Non-pigmented ciliary epithelial cell (primary cell): ENCODE results near the gene ITK.

Source experiments
- DNase-seq: peaks from one replicate; pipeline ENCODE4 v3.0.0-alpha.2; 2010; ENCODE audit warnings: low read depth

Gene ITK

DNA sequence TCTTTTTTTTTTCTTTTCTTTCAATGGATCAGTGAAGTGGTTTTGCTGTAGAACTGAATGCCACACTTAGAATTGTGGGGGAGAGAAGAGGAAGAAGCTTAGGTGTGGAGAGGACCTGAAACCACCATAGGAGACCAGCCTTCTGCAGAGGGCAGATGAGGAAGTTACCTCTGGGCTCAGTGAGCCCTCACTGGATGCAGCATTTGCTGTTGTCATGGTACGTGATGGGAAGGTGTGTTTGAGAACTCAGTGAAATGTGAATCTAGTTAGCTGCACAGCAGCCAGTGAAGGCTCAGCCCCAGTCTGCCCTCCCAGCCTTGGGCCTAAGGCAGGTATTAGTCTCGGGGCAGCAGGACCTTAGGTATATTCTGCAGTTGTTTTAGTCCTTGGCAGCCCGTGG, 102.8 kb downstream of the ITK start:
- no peak for DNase-seq

DNA sequence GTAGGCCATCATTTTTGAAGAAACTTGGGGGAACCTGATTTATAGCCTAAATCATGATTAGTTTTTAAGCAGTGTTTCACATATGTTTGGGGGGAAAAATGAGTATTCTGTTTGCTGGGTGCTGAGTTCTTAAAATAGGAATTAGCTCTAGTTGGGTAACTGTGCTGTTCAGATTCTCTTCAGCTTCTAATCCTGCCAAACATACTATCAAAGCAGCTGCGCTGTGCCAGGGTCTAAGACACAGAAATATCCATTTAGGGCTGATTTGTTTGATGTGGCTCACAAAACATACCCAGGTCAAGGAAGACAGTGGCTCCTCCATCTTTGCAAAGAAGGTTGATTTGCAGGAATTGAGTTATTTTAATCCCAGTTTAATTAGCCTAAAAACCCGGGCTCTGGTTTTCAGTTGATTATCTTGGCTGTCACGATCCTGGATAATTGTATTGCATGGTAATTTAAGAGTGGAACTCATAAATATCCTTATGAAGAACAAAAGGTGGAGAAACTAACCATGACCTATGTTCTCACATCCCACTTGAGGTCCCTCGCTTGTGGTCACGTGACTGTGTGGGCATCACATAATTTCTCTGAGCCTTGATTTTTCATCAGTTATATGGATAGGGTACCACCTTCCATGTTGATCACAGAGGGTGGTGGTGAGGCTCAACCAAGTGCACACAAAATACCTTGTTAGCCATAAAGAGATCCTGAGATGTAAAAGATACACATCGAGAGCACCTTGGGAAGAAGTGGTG, 104.0 kb downstream of the ITK start:
- no peak for DNase-seq

DNA sequence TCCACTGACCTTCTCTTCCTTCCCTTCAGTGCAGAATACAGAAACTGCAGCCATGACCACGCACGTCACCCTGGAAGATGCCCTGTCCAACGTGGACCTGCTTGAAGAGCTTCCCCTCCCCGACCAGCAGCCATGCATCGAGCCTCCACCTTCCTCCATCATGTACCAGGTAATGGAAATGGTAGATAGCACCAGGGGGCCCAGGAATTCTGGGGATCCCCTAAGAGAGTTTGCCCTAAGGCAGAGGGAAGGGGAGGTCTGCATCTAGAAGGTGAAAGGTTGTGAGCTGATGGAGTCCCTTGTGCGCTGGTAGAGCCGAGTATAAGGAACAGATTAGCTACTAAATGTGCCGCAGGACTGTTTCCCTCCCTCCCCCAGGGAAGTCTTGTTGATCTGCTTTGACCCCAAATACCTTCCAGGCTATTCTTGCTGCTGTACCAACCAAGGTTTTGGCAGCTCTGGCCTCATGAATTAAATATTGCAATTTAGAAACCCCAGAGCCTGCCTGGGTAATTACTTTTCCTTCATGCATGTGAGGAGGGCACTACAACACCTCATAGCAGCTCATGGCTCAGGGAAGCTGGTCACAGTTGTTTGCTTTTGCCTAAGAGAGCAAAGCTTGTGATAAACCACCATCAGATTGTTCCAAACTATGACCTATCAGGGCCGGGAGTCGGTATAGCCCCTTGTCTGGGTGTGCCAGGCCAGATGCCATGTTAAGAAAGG, 104.8 kb downstream of the ITK start:
- DNase-seq, result no peak

DNA sequence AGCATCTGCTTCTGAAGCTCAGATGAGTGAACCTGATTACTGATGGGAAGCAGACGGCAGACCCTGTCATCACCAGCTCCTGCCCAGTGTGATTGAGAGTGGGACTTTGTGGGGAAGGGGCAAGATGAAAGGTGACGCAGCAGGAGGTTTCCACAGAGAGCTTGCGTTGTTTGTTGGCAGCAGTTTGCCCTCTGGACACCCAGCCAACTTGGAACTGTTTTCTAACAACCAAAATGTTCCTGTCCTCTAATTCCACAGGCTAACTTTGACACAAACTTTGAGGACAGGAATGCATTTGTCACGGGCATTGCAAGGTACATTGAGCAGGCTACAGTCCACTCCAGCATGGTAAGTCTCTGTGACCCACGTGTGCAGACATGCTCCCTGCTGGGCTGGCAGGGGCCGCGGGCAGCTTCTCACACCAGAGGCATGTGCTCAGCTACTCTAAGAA, 106.1 kb downstream of the ITK start:
- no peak for DNase-seq

DNA sequence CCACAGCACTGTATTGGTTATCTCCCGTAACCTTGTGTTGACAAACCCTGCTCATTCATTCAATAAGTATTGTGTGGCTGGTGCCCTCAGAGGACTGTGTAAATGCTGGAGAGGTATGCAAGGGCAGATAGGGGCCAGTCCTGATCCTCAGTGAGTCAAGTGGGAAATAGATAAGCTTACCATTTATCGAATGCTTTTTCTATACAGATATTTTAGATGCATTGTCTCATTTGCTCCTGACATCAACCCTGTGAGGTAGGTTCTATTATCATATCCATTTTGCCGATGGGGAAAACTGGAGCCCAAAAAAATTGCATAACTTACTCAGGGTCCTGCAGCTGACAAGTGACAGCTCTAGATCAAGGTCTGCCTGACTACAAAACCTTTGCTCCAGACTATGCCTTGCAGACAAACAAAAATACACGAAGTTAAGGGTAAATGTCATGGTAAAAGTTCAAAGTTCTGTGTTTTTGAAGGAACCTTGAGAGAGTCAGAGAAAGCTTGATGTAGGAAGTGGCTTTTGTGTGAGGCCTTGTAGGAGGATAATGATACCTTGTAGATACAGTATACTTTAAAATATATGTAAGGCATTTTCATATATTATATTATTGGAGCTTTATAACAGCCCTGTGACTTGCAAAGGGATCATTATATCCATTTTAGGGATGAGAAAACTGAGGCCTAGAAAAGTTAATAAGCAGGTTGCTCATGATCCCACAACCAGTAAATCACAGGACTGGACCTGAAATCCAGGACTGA, 107.9 kb downstream of the ITK start:
- DNase-seq, result no peak

DNA sequence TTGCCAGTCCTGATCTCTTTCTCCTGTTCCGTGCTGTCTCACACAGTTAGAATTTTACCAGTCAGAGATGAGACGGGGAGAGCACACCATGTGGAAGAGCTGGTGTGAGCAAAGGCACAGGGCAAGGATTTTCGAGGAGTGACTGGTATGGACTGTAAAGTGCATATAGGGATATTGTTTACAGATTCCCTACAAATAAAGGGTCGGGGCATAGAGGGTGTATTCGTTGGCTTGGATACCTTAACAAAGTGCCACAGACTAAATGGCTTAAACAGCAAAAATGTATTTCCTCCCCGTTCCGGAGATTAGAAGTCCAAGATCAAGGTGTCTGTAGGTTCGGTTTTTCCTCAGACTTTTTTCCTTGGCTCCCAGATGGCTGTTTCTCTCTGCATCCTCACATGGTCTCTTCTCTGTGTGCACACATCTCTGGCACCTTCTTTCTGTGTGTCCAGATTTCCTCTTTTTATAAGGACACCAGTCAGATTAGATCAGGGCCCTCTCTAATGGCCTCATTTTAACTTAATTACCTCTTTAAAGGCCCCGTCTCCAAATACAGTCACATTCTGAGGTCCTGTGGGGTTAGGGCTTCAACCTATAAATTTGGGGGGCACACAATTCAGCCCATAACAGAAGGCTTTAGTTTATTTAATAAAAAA, 108.7 kb downstream of the ITK start:
- no peak for DNase-seq

DNA sequence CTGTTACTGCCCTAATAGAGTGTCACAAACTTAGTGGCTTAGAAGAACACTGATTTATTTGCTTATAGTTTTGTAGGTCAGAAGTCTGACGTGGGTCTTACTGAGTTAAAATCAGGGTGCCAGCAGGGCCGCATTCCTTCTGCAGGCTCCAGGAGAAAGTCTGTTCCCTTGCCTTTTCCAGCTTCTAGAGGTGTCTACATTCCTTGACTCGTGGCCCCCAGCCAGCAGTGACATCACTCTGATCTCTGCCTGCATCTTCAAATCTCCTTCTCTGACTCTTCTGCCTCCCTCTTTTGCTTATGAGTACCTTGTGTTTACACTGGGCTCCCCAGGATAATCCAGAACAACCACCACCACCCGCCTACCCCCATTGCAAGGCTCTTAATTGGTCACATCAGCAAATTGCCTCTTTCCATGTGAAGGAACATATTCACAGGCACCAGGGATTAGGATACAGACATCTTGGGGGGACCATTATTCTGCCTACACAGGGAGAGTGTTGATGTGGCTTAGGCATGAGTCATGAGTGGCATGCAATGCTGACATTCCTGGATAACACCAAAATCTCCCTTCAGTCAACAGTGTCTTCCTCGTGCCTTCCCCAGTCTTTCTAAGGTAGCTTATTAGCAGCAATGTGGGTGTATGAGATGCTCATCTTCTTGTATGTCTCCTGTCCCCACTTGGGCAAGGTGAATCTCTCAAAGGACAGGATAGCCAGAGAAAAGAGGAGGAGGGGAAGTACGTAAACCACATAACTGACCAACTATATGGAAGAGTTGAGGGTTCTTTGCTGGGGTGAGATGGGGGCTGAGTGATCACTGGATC, 109.7 kb downstream of the ITK start:
- peak; percentile 31 for DNase-seq

DNA sequence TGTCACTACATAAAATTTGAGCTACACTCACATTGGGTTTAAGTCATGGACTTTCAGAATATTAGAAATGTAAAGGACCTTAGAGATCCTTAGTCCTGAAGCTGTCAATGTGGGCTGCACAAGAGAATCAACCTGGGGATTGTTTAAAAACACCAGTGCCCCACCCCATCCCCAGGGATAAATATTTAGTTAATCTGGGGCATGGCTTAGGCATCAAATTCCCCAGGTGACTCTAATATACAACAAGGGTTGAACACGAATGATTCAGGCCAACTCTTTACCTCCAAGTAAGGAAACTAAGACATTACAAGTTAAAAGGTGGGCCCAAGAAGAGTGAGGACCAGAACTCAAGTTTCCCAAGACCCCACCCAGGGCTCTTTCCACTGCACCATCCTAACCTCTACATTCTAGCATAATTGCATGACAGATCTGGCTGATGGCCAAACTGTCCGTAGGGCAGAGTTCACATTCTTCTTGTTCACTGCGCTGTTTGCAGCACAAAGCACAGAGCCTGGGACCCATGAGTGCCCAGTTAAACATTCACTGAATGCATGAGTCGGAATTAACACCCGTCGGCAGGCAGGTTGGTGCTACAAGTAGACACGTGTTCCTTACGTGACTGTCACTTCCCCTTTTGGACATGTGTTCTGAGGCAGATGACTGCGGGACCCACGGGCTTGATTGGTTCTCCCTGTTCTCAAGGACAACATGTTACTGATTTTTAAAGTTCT, 110.5 kb downstream of the ITK start:
- no peak for DNase-seq

DNA sequence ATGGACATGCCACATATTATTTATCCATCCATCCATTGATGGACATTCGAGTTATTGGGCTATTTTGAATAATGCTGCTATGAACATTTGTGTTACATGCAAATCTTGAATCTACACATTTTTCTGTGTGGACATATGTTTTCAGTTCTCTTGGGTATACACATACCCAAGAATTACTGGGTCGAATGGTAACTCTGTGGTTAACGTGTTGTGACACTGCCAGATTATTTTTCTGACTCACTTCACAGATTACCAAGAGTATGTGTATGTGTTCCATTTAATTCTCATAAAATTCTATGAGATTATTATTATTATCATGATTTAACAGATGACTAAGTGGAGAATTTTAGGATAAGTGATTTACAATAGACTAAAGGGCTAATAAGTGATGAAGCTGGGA, 112.0 kb downstream of the ITK start:
- DNase-seq, result no peak

DNA sequence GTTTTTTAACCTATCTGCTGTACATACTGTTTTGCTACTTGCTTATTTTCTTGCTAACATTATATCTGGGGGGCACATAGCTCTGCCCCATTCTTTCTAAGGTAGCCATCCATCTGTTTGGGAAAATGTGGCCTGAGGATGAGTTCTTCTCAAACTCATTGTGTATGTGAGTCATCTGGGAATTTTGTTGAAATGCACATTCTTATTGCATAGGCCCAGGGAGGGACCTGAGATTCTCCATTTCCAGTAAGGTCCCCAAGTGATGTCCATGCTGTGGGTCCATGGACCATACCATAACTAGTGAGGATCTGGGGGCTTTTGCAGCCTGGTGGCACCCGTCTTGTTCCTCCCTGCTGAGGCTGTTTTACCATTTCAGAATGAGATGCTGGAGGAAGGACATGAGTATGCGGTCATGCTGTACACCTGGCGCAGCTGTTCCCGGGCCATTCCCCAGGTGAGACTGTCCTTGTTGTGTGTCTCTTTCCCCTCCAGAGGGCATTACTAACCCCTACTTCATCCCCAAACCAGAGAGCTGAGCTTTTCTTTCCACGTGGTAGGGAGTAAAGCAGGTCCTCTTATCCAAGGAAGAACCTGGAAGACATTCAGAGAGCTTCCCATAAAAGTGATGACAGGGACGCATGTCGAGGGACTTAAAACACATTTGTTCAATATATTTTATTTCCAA, 113.9 kb downstream of the ITK start:
- DNase-seq, result no peak

DNA sequence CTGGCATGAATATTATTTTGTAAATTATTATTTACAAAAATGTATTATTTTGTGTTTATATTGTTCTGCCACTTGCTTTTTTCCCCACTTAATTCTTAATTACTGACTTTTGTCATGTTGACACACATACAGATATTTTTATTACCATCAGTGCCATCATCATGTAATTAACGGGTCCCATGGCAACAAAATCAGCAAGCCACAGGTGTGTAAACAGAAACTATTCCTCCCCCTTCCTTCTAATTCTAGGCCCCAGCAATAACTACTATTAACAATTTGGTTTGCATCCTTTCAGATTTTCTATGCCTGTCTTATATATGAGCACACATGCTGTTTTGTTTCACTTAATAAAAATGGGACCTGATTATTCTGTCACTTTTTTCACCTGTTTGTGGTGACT, 114.6 kb downstream of the ITK start:
- no peak for DNase-seq

DNA sequence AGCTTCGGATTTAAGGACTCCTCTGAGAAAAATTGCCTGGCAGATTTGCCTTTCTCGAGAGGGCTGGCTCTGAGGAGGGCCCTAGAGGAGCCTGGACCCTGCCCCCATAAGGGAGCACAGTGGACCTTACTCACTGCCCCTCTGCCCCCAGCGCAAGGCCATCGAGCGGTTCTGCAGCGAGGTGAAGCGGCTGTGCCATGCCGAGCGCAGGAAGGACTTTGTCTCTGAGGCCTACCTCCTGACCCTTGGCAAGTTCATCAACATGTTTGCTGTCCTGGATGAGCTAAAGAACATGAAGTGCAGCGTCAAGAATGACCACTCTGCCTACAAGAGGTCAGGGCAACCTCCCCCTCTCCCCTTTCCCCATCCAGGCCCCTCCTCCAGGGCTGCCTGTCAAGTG, 119.9 kb downstream of the ITK start:
- DNase-seq, result no peak

DNA sequence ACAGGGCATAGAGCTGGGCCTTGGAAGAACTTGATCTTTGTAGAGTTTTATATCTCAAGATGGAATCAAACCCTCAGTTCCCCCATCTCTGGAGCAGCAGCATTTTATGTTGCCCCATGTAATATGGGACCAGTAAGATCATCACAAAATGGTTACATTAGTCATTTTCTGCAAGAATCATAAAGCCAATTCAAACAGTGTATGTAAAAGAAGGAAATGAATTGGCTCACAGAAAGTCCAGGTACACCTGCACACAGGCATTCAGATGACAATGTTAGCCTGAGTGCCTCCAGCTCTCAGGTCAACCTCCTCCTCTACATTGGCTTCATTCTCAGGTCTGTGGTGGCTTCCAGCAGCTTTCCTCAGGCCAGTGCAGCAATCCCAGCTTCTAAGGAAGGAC, 120.4 kb downstream of the ITK start:
- no peak for DNase-seq

DNA sequence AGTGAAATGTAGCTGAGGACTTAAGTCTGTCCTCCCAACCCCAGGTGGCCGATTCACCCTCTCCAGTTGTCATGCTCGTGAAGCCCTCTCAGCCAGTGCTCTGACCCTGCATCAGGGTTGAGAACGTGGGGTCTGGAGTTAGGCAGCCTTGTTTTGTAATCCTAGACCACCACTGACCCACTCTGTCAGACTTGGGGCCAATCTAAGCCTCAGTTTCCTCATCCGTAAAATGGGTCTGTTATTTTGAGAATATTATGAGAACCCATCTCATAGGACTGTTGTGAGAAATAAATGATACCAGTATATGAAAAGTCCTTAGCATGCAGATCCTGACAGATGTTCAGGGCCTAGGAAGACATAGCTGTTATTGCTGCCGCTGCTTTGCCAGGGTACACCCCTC, 122.4 kb downstream of the ITK start:
- no peak for DNase-seq

DNA sequence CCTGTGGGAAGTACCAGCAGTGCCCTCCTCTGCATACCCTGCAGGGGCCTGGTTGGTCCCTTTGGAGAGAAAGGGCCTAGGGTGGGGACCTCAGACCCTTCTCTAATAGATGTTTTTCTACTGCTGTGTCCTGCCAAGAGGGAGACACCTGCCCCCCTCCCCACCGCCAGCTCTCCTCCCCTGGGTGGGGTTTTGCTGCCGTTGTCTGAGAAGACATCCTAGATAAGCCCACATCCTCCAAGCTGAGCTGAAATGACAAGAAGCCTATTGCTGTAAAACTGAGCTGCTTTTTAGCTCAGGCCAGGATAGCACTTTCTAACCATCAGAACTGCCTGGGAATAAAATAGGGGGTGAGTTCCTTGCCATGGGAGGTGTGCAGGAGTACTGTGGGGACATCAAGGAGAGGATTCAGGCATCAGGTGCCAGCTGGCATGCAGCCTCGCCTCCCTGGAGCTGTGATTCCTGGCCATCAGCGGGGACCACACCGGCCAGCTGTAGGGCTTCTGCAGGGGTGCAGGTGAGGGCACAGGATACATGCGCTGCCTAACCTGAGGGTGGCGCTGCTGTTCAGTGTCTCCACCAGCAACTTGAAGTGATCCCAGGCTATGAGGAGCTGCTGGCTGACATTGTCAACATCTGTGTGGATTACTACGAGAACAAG, 123.2 kb downstream of the ITK start:
- no peak for DNase-seq
